ENCODE results near the gene UBE2J1. TPM values are rescaled to one million over a fixed set of nuclear protein-coding genes. Genes with fewer than 3 reads are reported as not detected.

The UBE2J1 gene
- total and polyA plus RNA-seq, 2 donors, result 26.4 to 58.7 TPM

DNA sequence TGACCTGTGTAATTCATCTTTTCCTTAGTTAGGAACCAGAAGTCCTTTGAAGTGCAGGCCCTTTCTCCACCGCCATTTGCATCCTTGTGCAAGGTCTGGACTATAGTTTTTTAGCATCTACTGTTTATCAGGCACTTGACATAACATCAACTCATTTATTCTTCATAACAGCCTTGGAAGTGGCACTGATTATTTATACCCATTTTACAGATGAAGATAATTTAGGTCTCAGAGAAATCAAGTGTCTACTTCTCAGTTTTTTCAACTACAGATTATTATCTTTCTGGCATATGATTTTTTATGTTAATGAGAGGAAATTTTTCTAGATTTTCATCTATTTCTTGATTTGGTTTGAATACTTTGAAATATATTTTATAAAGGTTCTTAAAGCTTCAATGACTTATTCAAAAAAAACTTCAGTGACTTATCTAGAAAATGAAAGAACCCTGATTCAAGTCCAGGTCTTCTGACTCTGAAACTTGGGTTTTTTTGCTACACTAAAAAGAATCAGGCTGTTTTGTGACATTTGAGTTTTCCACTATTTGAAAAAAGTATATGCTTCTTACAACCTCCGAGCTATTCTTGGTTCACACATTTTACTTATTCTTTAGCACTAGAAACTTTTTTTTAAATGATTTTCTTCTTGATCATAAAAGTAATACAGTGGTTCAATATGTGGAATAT is 3.1 kb upstream of the UBE2J1 start:
- DNase-seq (ENCODE audit: extremely low spot score), result no peak
- Histone ChIP-seq H3K4me1 (ENCODE audit: insufficient read depth) (no peaks in the 10 kb centered on the region), H3K4me3 (ENCODE audit: low read depth, low read length) (no peak overlapping the region), H3K36me3 (ENCODE audit: insufficient read depth) (no peaks in the 10 kb centered on the region), H3K27ac (ENCODE audit: low read depth) (no peak overlapping the region)
- WGBS, result 94% methylated on average over 2 of the region's 2 CpGs

DNA sequence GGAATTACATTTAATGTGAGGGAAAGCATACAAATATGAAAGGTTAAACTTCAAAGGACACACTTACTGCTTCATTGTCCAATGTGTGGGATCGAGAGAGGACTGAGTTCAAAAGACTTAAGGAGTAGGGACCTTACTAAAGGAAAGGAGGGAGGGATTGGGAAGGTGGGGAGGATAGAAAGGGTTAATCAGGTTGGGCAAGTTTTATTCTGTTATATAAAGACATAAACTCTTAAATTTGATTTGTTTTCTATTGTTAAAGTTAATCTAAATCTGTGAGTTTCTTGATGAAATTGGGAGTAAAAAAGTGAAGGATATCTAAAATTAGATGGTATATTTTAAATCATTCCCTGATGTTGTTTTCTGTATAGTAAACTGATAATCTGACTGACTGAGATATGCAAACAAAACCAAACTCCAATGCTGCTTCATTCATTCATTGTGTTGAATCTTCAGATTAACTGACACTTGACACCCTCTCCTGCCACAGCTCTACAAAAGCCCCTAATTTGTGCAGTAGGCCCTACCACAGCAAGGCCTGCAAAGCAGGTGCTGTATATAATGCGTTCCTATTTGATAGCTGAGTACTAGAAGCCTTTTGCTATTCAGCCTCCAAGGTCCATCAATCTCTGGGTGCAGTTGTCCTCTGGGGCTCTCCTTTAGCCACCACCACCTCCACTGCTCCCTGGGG is 1.3 kb upstream of the UBE2J1 start:
- Histone ChIP-seq H3K4me3 (ENCODE audit: low read depth, low read length) (no peak overlapping the region), H3K27ac (ENCODE audit: low read depth) (no peak overlapping the region)
- 84% methylated on average over 2 of the region's 2 CpGs for WGBS

DNA sequence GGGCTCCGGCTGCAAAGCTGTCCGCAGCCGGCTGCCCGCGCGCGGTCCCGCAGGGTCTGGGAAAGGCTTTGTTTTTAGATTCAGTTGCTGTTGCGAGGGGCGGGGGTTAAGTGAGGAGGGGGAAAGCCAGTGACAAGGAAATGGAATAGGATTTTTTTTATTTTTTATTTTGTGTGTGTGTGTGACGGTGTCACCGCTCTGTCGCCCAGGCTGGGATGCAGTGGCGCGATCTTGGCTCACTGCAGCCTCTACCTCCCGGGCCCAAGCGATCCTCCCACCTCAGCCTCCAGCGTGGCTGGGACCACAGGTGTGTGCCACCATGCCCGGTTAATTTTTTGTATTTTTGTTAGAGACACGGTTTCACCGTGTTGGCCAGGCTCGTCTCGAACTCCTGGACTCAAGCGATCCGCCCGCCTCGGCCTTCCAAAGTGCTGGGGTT is 615 bp upstream of the UBE2J1 start:
- peak overlapping the region; percentile 77 for H3K4me3 ChIP-seq (ENCODE audit: low read depth, low read length)
- H3K27ac ChIP-seq (ENCODE audit: low read depth), result peak overlapping the region; percentile 98
- DNase-seq (ENCODE audit: extremely low spot score), result no peak
- H3K4me1 ChIP-seq (ENCODE audit: insufficient read depth), result no peaks in the 10 kb centered on the region
- WGBS, result 43% methylated on average over 27 of the region's 27 CpGs
- no peaks in the 10 kb centered on the region for H3K36me3 ChIP-seq (ENCODE audit: insufficient read depth)

More for the DNA sequence above, 1.3 kb upstream of the UBE2J1 start:
- Histone ChIP-seq H3K36me3 (ENCODE audit: insufficient read depth) (no peaks in the 10 kb centered on the region), H3K4me1 (ENCODE audit: insufficient read depth) (no peaks in the 10 kb centered on the region)
- no peak for DNase-seq (ENCODE audit: extremely low spot score)

DNA sequence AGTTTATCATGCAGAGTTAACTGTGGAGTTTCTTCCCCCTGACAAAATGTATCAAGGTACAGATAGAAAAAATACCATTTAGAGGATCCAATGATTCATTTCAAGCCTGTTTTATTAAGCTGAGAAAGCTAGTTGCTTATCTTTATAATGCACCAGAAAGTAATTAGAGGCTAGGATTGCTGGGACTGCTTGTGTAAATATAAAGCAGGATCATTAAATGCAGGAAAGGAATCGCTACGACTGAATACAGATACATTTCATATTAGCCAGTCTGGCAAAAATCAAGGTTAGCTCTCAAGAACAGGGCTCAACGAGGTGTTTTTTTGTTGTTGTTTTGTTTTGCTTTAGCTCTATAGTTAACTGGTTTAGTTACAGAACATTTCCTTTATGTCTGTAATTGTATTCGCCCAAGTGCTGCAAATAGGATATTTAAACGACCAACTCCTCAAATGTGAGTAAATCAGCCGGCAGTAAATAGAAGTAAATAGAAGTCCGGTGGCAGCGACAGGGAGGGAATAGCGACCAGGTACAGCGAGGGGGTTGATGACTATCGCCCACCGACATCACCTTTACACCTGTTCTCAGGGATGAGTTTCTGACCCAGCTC is 748 bp downstream of the UBE2J1 start:
- H3K27ac ChIP-seq (ENCODE audit: low read depth), result peak overlapping the region; percentile 98
- no peaks in the 10 kb centered on the region for H3K36me3 ChIP-seq (ENCODE audit: insufficient read depth)
- H3K4me1 ChIP-seq (ENCODE audit: insufficient read depth), result no peaks in the 10 kb centered on the region
- WGBS, result under 1% methylated on average over 12 of the region's 12 CpGs
- no peak for DNase-seq (ENCODE audit: extremely low spot score)
- peak overlapping the region; percentile 77 for H3K4me3 ChIP-seq (ENCODE audit: low read depth, low read length)

DNA sequence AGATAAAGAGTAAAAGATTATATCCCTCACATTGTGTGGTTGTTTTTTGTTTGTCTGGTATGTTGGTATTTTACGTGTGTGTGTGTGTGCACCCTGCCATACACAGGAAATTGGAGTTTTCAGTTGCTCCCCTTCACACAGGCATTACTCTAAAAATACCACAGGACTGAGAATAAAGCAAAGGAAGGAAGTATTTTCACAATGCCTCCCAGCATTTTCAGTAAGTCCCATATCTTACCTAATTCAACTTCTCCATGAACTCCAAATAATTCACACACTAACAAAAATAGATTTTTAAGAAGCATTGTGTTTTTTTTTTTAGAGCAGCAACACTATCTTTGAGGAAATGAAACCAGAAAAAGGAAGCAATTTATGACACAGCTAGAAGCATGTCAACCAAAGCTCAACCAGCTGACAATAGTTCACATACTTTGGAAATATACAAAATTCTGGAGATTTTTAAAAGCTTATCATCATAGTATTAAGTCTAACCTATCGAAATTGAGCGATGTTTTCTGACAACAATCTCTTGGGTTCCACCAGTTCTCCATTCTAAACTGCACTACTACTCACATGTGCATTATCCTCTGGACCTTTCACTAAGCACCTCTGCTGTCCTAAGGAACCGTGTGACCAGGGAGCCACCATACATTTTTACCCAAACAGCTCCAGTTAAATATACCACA is 2.1 kb downstream of the UBE2J1 start:
- no peak overlapping the region for H3K27ac ChIP-seq (ENCODE audit: low read depth)
- no peaks in the 10 kb centered on the region for H3K4me1 ChIP-seq (ENCODE audit: insufficient read depth)
- no peaks in the 10 kb centered on the region for H3K36me3 ChIP-seq (ENCODE audit: insufficient read depth)
- H3K4me3 ChIP-seq (ENCODE audit: low read depth, low read length), result no peak overlapping the region
- DNase-seq (ENCODE audit: extremely low spot score), result no peak
- WGBS, result 49% methylated on average over 4 of the region's 4 CpGs

DNA sequence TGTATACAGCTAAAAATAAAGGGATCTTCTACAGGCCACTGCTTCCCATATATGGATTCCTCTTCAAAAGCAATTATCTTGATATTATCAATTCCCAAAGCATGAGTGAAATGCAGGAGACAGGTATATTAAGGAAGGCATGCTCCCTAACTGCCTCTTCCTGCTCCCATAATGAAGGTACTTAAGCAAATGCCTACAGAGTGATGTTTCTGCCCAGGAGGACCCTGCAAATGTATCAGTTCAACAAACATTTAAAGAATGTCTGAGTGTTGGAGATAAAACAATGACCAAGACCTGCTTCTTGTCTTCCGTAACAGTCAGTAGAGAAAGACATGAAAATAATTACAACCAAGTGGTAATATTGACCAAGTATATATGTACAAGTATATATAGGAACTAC is 4.2 kb downstream of the UBE2J1 start:
- no peak for DNase-seq (ENCODE audit: extremely low spot score)
- Histone ChIP-seq H3K36me3 (ENCODE audit: insufficient read depth) (no peaks in the 10 kb centered on the region), H3K4me3 (ENCODE audit: low read depth, low read length) (no peak overlapping the region), H3K4me1 (ENCODE audit: insufficient read depth) (peaks cover 2% of the 10 kb centered on the region), H3K27ac (ENCODE audit: low read depth) (no peak overlapping the region)
- 95% methylated on average over 1 of the region's 1 CpG for WGBS

DNA sequence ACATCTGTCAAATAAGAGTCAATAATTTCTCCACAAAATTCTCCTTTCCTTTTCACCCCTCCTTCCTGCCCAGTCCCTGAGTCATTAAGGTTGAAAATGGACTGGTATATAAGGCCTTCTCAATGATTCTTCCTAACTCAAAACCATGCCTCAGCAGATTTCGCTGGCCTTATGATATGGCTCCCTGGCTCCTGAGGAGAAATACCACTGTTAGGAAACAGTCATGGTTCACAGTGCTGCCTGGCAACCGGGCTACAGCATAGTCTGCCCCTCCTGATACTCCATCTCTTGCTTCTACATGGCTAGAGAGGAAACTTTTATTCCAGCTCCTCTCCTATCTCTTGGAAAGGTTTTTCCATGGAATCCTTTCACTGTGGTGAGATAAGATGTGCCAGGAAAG is 4.7 kb downstream of the UBE2J1 start:
- no peak overlapping the region for H3K27ac ChIP-seq (ENCODE audit: low read depth)
- no peak overlapping the region for H3K4me3 ChIP-seq (ENCODE audit: low read depth, low read length)
- H3K36me3 ChIP-seq (ENCODE audit: insufficient read depth), result no peaks in the 10 kb centered on the region
- no peak for DNase-seq (ENCODE audit: extremely low spot score)
- 89% methylated on average over 2 of the region's 2 CpGs for WGBS
- peaks cover 2% of the 10 kb centered on the region for H3K4me1 ChIP-seq (ENCODE audit: insufficient read depth)

DNA sequence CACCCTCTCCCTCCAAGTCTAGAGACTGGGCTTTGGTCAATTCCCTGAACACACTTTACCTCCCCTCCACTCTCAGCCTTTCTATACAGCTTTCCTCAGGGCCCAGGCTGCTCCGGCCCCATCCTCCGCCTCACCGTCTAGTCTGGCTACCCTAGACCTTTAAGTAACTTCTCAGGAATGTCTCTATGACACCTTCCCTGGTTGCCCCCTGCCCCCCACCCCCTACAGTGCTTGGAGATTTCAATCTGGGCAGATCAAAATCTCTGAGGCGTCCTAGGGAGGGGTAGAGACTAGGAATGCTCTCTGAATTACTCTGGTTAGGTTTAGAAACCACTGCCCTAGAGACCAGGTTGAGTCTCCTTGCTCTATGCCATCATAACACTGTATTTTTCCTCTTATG is 6.1 kb downstream of the UBE2J1 start:
- no peak overlapping the region for H3K4me3 ChIP-seq (ENCODE audit: low read depth, low read length)
- no peak for DNase-seq (ENCODE audit: extremely low spot score)
- no peak overlapping the region for H3K27ac ChIP-seq (ENCODE audit: low read depth)
- no peaks in the 10 kb centered on the region for H3K36me3 ChIP-seq (ENCODE audit: insufficient read depth)
- WGBS, result 86% methylated on average over 4 of the region's 4 CpGs
- peaks cover 2% of the 10 kb centered on the region for H3K4me1 ChIP-seq (ENCODE audit: insufficient read depth)

DNA sequence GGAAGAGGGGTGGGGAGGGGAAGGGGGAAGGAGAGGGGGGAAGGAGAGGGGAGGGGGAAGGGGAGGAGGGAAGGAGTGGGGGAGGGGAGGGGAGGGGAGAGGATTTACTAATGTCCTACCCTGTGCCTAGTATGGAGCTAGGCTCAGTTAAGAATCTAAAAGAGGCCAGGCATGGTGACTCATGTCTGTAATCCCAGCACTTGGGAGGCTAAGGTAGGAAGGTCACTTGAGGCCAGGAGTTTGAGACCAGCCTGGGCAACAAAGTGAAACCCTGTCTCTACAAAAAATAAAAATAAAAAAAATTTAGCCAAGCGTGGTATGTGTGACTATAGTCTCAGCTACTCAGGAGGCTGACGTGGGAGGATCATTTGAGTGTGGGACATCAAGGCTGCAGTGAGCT is 13.0 kb downstream of the UBE2J1 start:
- 92% methylated on average over 2 of the region's 2 CpGs for WGBS
- Histone ChIP-seq H3K36me3 (ENCODE audit: insufficient read depth) (no peaks in the 10 kb centered on the region), H3K4me3 (ENCODE audit: low read depth, low read length) (no peak overlapping the region)

DNA sequence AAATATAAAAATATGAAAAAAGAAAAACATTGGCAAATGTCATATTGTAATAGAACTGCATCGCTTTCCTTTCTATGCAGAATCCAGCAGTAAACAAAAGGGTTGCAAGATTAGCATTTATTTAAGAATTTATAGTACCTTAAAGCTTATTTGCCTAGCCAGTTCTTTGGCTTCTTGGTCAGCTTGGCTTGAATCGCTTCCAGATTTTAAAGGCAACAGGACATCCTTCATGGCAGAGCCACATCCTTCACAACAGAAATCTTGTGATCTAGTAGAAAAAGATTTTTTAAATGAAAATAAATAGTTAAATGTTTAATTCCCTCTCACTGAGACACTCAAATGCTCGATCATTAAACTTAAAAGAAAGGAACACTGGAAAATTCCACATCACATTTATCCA is 17.4 kb downstream of the UBE2J1 start:
- Histone ChIP-seq H3K4me3 (ENCODE audit: low read depth, low read length) (no peak overlapping the region), H3K4me1 (ENCODE audit: insufficient read depth) (no peaks in the 10 kb centered on the region), H3K27ac (ENCODE audit: low read depth) (no peak overlapping the region), H3K36me3 (ENCODE audit: insufficient read depth) (no peaks in the 10 kb centered on the region)
- WGBS, result 84% methylated on average over 3 of the region's 3 CpGs
- no peak for DNase-seq (ENCODE audit: extremely low spot score)

More for the DNA sequence above, 13.0 kb downstream of the UBE2J1 start:
- Histone ChIP-seq H3K4me1 (ENCODE audit: insufficient read depth) (no peaks in the 10 kb centered on the region), H3K27ac (ENCODE audit: low read depth) (no peak overlapping the region)
- no peak for DNase-seq (ENCODE audit: extremely low spot score)

DNA sequence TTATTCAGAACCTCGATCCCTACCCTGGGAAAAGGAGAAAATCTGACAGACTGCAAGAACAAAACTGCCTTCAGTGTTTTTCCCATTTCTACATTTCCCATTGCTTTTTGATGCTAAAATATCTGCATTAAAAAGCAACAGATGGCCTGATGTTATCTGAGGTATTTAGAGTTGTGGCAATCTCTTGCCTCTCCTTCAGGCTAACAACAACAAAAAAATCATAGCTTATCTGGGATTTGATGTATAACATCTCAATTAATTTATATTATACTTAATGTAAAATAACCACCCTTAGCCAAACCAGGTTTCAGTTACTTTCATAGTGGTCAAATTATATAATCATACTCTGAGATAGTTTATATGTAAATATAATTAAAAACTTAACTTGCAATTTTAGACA is 21.6 kb downstream of the UBE2J1 start:
- no peak overlapping the region for H3K27ac ChIP-seq (ENCODE audit: low read depth)
- no peak overlapping the region for H3K4me3 ChIP-seq (ENCODE audit: low read depth, low read length)
- no peaks in the 10 kb centered on the region for H3K36me3 ChIP-seq (ENCODE audit: insufficient read depth)
- 96% methylated on average over 1 of the region's 1 CpG for whole genome bisulfite sequencing
- DNase-seq (ENCODE audit: extremely low spot score), result no peak
- H3K4me1 ChIP-seq (ENCODE audit: insufficient read depth), result no peaks in the 10 kb centered on the region

DNA sequence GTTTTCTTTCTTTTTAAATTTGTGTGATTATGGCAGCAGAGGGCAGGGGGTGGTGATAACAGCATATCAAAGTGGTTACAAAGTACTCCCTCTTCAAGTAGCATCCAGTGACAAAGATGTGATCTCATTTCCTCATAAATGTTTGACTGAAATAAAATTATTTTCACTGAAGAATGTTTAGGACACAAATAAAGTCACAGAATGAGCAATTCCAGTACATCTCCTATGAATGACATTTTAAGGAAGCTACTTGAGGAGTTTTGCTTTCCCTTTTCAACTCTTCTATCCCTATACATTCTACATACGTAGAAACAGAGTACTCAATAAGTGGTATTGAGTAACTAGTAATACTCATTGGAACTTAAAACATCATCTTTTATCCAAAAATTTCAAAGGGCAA is 23.5 kb downstream of the UBE2J1 start:
- DNase-seq (ENCODE audit: extremely low spot score), result no peak
- no peak overlapping the region for H3K27ac ChIP-seq (ENCODE audit: low read depth)
- H3K4me1 ChIP-seq (ENCODE audit: insufficient read depth), result no peaks in the 10 kb centered on the region
- no peaks in the 10 kb centered on the region for H3K36me3 ChIP-seq (ENCODE audit: insufficient read depth)
- H3K4me3 ChIP-seq (ENCODE audit: low read depth, low read length), result no peak overlapping the region
- 87% methylated on average over 1 of the region's 1 CpG for WGBS

DNA sequence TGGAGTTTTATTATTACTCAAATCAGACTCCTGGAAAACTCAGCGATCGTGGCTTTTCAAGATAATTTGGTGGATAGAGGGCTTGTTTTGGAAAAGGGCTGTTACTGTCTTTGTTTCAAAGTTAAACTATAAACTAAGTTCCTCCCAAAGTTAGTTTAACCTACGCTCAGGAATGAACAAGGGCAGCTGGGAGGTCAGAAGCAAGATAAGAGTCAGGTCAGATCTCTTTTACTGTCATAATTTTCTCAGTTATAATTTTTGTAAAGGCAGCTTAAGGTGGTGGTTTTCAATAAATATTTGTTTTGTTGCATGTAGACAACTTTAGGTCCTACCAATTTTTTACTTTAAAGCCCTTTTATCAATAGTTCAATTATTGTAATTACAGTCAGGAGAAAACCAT is 28.2 kb downstream of the UBE2J1 start:
- H3K4me3 ChIP-seq (ENCODE audit: low read depth, low read length), result no peak overlapping the region
- no peaks in the 10 kb centered on the region for H3K36me3 ChIP-seq (ENCODE audit: insufficient read depth)
- H3K27ac ChIP-seq (ENCODE audit: low read depth), result no peak overlapping the region
- no peaks in the 10 kb centered on the region for H3K4me1 ChIP-seq (ENCODE audit: insufficient read depth)
- no peak for DNase-seq (ENCODE audit: extremely low spot score)
- WGBS, result 85% methylated on average over 3 of the region's 3 CpGs

Data from urinary bladder (tissue), 4 donors.